Astrocyte (in vitro differentiated cells and primary cell): Measurements from ENCODE around the gene JAK2. TPM values are rescaled to one million over a fixed set of nuclear protein-coding genes. Genes with fewer than 3 reads are reported as not detected.
A peak's percentile ranks its signal among the peaks of the same experiment; 100 is the strongest.

Source experiments
- DNase-seq: peaks from one replicate; pipeline ENCODE4 v3.0.0-alpha.2; 2010; ENCODE audit warnings: low read depth
- FAIRE-seq: peaks from 2 replicates; lab custom pipeline; 2011; peaks lifted over from hg19 to GRCh38; lab: Jason Lieb, UNC
- H2AFZ ChIP-seq: 2 replicates; pipeline ENCODE4 v1.6.0; 2012; ENCODE audit warnings: low read depth, low read length, inconsistent platforms
- H3K27ac ChIP-seq: 2 replicates; pipeline ENCODE4 v1.5.1; 2011; ENCODE audit warnings: low read depth, low read length, inconsistent platforms
- H3K27me3 ChIP-seq: 2 replicates; pipeline ENCODE4 v1.6.0; 2011; ENCODE audit warnings: low read length, inconsistent platforms; ENCODE audit not compliant: insufficient read depth
- H3K36me3 ChIP-seq: 2 replicates; pipeline ENCODE4 v1.5.1; 2011; ENCODE audit warnings: low read length, inconsistent platforms; ENCODE audit not compliant: insufficient read depth
- H3K4me1 ChIP-seq: 2 replicates; pipeline ENCODE4 v1.5.1; 2011; ENCODE audit warnings: low read length, inconsistent platforms; ENCODE audit not compliant: insufficient read depth
- H3K4me2 ChIP-seq: 2 replicates; pipeline ENCODE4 v1.6.0; 2012; ENCODE audit warnings: low read length, inconsistent platforms
- H3K4me3 ChIP-seq: 2 replicates; pipeline ENCODE4 v1.5.1; 2011; ENCODE audit warnings: low read depth, mild to moderate bottlenecking, low read length, inconsistent platforms; ENCODE audit not compliant: insufficient read depth
- H3K79me2 ChIP-seq: 2 replicates; pipeline ENCODE4 v1.6.0; 2012; ENCODE audit warnings: mild to moderate bottlenecking, low read length, inconsistent platforms; ENCODE audit not compliant: insufficient read depth
- H3K9ac ChIP-seq: 2 replicates; pipeline ENCODE4 v1.6.0; 2012; ENCODE audit warnings: mild to moderate bottlenecking, low read length, inconsistent platforms
- H3K9me3 ChIP-seq: 2 replicates; pipeline ENCODE4 v1.5.1; 2012; ENCODE audit warnings: low read depth, mild to moderate bottlenecking, low read length, inconsistent platforms; ENCODE audit not compliant: insufficient read depth
- H4K20me1 ChIP-seq: 2 replicates; pipeline ENCODE4 v1.6.0; 2012; ENCODE audit warnings: low read length, inconsistent platforms; ENCODE audit not compliant: insufficient read depth
- H3K27ac Mint-ChIP-seq: one replicate; pipeline ENCODE4 v1.8.0; 2021; ENCODE audit warnings: mild to moderate bottlenecking, mixed read lengths; ENCODE audit not compliant: unreplicated experiment
- H3K27me3 Mint-ChIP-seq: one replicate; pipeline ENCODE4 v1.8.0; 2021; ENCODE audit warnings: low read depth, mixed read lengths; ENCODE audit not compliant: unreplicated experiment
- H3K36me3 Mint-ChIP-seq: one replicate; pipeline ENCODE4 v1.8.0; 2021; ENCODE audit warnings: low read depth, mixed read lengths; ENCODE audit not compliant: unreplicated experiment
- H3K4me1 Mint-ChIP-seq: one replicate; pipeline ENCODE4 v1.8.0; 2021; ENCODE audit warnings: low read depth, mixed read lengths; ENCODE audit not compliant: unreplicated experiment
- H3K4me3 Mint-ChIP-seq: one replicate; pipeline ENCODE4 v1.8.0; 2021; ENCODE audit warnings: mild to moderate bottlenecking, moderate library complexity, mixed read lengths; ENCODE audit not compliant: unreplicated experiment
- H3K9me3 Mint-ChIP-seq: one replicate; pipeline ENCODE4 v1.8.0; 2021; ENCODE audit warnings: mild to moderate bottlenecking, mixed read lengths; ENCODE audit not compliant: unreplicated experiment
- EZH2 ChIP-seq: IDR thresholded peaks from 2 replicates; pipeline ENCODE4 v1.6.1; 2012; ENCODE audit warnings: mild to moderate bottlenecking, low read length, inconsistent platforms; ENCODE audit not compliant: insufficient read depth
- total RNA-seq: library from RNA; stranded (reverse); gene quantifications from 2 replicates; pipeline ENCODE4 v1.2.1, GENCODE V29; 2021
- TF ChIP-seq, protein P1 (sequence below): IDR thresholded peaks from 2 replicates; pipeline ENCODE4 v1.5.1; 2011; ENCODE audit warnings: low read depth, mild to moderate bottlenecking, inconsistent platforms, low read length, moderate library complexity; ENCODE audit not compliant: insufficient read depth

JAK2 gene
- total RNA-seq, 1 donor from 2014 or later, result 12.3 TPM

- DNase-seq, result no peak
- H3K27me3 ChIP-seq, result no peaks in the 10 kb centered on the region
- no peak overlapping the region for H3K4me3 Mint-ChIP-seq
- no peaks in the 10 kb centered on the region for H3K4me1 ChIP-seq
- TF ChIP-seq, protein P1, sequence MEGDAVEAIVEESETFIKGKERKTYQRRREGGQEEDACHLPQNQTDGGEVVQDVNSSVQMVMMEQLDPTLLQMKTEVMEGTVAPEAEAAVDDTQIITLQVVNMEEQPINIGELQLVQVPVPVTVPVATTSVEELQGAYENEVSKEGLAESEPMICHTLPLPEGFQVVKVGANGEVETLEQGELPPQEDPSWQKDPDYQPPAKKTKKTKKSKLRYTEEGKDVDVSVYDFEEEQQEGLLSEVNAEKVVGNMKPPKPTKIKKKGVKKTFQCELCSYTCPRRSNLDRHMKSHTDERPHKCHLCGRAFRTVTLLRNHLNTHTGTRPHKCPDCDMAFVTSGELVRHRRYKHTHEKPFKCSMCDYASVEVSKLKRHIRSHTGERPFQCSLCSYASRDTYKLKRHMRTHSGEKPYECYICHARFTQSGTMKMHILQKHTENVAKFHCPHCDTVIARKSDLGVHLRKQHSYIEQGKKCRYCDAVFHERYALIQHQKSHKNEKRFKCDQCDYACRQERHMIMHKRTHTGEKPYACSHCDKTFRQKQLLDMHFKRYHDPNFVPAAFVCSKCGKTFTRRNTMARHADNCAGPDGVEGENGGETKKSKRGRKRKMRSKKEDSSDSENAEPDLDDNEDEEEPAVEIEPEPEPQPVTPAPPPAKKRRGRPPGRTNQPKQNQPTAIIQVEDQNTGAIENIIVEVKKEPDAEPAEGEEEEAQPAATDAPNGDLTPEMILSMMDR, result no peak
- no peak for TF ChIP-seq EZH2
- H3K27ac Mint-ChIP-seq, result peak overlapping the region; percentile 50
- peaks cover 2% of the 10 kb centered on the region for H3K4me1 Mint-ChIP-seq
- no peak for FAIRE-seq
- H3K9ac ChIP-seq, result no peak overlapping the region
- no peaks in the 10 kb centered on the region for H3K79me2 ChIP-seq
- no peaks in the 10 kb centered on the region for H4K20me1 ChIP-seq
- no peaks in the 10 kb centered on the region for H3K9me3 ChIP-seq
- H3K36me3 Mint-ChIP-seq, result no peaks in the 10 kb centered on the region
- peaks cover 2% of the 10 kb centered on the region for H3K27me3 Mint-ChIP-seq
- no peak overlapping the region for H2AFZ ChIP-seq
- no peak overlapping the region for H3K4me2 ChIP-seq
- no peak overlapping the region for H3K27ac ChIP-seq
- no peak overlapping the region for H3K4me3 ChIP-seq
- no peaks in the 10 kb centered on the region for H3K9me3 Mint-ChIP-seq
- H3K36me3 ChIP-seq, result no peaks in the 10 kb centered on the region
Observed at GRCh38 chr9:4973902-4974301, 11.2 kb upstream of the JAK2 start.

GRCh38 chr9:4979239-4979638 is 5.8 kb upstream of the JAK2 start:
- Histone ChIP-seq H4K20me1 (no peaks in the 10 kb centered on the region), H3K4me3 (no peak overlapping the region), H3K9me3 (no peaks in the 10 kb centered on the region), H3K4me1 (peaks cover 8% of the 10 kb centered on the region), H3K9ac (no peak overlapping the region), H3K79me2 (no peaks in the 10 kb centered on the region), H3K27ac (no peak overlapping the region), H2AFZ (no peak overlapping the region), H3K4me2 (no peak overlapping the region), H3K27me3 (no peaks in the 10 kb centered on the region), H3K36me3 (no peaks in the 10 kb centered on the region)
- no peak overlapping the region for H3K4me3 Mint-ChIP-seq
- H3K36me3 Mint-ChIP-seq, result no peaks in the 10 kb centered on the region
- no peak for DNase-seq
- no peak overlapping the region for H3K27ac Mint-ChIP-seq
- TF ChIP-seq EZH2, result no peak
- TF ChIP-seq, protein P1, result no peak
- no peaks in the 10 kb centered on the region for H3K27me3 Mint-ChIP-seq
- FAIRE-seq, result no peak
- H3K4me1 Mint-ChIP-seq, result peaks cover 4% of the 10 kb centered on the region
- no peaks in the 10 kb centered on the region for H3K9me3 Mint-ChIP-seq

DNA sequence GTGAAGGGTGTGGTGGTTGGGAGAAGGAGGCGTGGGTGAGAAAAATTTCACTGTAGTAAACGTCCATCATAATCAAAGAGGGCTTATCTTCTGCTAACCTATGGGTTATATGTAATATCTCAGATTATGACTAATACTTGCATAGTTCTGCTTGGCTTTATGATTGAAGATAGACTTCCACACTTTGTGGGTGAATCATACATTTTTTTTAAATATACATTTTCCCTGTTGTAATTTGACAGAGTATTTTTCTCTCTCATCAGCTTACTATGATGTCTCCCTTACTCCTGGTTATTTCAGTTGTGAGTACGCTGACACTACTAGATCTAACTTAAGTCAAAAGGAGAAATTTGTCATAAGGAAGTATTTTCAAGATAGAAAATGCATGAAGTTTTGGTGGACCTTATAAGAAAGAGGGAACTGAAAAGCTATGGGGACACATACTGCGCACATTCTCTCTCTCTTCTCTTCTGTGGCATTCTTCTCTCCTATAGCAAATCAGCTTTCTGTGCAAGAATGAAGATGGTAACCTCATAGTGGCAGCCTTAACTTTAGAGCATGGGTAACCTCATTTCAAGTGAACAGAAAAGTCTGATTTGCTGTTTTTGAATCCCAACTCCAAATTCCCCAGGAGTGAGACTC is 4.9 kb upstream of the JAK2 start:
- no peaks in the 10 kb centered on the region for H3K79me2 ChIP-seq
- H3K4me2 ChIP-seq, result no peak overlapping the region
- H3K27ac ChIP-seq, result no peak overlapping the region
- no peaks in the 10 kb centered on the region for H3K27me3 ChIP-seq
- H3K36me3 Mint-ChIP-seq, result no peaks in the 10 kb centered on the region
- H3K4me3 Mint-ChIP-seq, result no peak overlapping the region
- no peaks in the 10 kb centered on the region for H3K9me3 ChIP-seq
- H2AFZ ChIP-seq, result no peak overlapping the region
- DNase-seq (no peak), FAIRE-seq (no peak)
- no peak overlapping the region for H3K4me3 ChIP-seq
- no peak overlapping the region for H3K27ac Mint-ChIP-seq
- H3K36me3 ChIP-seq, result no peaks in the 10 kb centered on the region
- peaks cover 4% of the 10 kb centered on the region for H3K4me1 Mint-ChIP-seq
- TF ChIP-seq, protein P1, result no peak
- no peak for TF ChIP-seq EZH2
- no peaks in the 10 kb centered on the region for H3K27me3 Mint-ChIP-seq
- H3K4me1 ChIP-seq, result peaks cover 8% of the 10 kb centered on the region
- H4K20me1 ChIP-seq, result no peaks in the 10 kb centered on the region
- no peaks in the 10 kb centered on the region for H3K9me3 Mint-ChIP-seq
- no peak overlapping the region for H3K9ac ChIP-seq
